Measurements from ENCODE around the gene ZNF138.

DNA sequence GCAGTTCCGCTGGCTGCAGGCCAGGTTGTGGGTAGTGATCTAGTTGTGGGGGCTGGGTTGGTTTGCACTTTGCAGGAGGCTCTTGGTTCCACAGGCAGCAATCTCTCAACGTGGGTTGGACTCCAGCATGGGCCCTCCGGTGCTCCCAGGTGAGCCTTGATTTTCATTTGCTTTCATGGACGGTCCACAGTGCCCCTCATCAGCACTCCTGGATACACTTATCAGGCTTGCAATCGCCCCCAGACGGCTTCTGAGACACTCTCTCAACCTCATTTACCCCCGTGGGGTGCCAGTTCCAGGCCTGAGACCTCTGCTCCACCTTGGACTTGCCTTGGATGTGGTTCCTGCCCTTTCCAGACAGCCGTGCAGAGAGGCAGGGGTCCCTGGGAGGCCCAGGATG lies 77.5 kb downstream of the ZNF138 start:
- TF ChIP-seq POLR2AphosphoS5 (IDR thresholded peaks at IDR 0.05; ENCODE audit: low read length) (no peak), MTA3 (IDR thresholded peaks at IDR 0.05; ENCODE audit: borderline replicate concordance, low read length) (no peak), NFYA (IDR thresholded peaks at IDR 0.05; ENCODE audit: borderline replicate concordance, low read depth, low read length) (no peak), ZNF217 (IDR thresholded peaks at IDR 0.05) (no peak), TAF1 (IDR thresholded peaks at IDR 0.05; ENCODE audit: borderline replicate concordance, low read depth, low read length) (no peak)
- TF ChIP-seq, protein P1, sequence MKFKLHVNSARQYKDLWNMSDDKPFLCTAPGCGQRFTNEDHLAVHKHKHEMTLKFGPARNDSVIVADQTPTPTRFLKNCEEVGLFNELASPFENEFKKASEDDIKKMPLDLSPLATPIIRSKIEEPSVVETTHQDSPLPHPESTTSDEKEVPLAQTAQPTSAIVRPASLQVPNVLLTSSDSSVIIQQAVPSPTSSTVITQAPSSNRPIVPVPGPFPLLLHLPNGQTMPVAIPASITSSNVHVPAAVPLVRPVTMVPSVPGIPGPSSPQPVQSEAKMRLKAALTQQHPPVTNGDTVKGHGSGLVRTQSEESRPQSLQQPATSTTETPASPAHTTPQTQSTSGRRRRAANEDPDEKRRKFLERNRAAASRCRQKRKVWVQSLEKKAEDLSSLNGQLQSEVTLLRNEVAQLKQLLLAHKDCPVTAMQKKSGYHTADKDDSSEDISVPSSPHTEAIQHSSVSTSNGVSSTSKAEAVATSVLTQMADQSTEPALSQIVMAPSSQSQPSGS (IDR thresholded peaks at IDR 0.05; ENCODE audit: low read length): no peak
